K562 (cell line): ENCODE measurements around the gene SPINK8. TPM values are rescaled to one million over a fixed set of nuclear protein-coding genes. Genes with fewer than 3 reads are reported as not detected.

Experiments
- ATF7 ChIP-seq: fragments of 450-650 bp; IDR thresholded peaks from 2 replicates; pipeline ENCODE4 v1.7.1; 2014; ENCODE audit warnings: mild to moderate bottlenecking, moderate library complexity
- BRD4 ChIP-seq: fragments of 200-600 bp; sonication (generic); IDR thresholded peaks from 2 replicates; pipeline ENCODE4 v1.6.1; 2017; ENCODE audit warnings: inconsistent platforms
- GTF2F1 ChIP-seq: IDR thresholded peaks from 2 replicates; pipeline ENCODE4 v1.6.1; 2011; ENCODE audit warnings: low read depth, low read length, improper control_type of control experiment
- MIER1 ChIP-seq: fragments of 450-650 bp; IDR thresholded peaks from 2 replicates; pipeline ENCODE4 v1.6.1; 2016; ENCODE audit warnings: antibody characterized with exemption, mild to moderate bottlenecking, low read depth
- YY1 ChIP-seq, 3 experiments: IDR thresholded peaks; 2 replicates each; pipeline ENCODE4 v1.6.1; 2011; ENCODE audit warnings: low read length in 2 of 3, mild to moderate bottlenecking in 2 of 3, moderate library complexity in 2 of 3, borderline replicate concordance in 1 of 3, control low read depth in 1 of 3, low read depth in 1 of 3; ENCODE audit not compliant: insufficient read depth in 3 of 3, insufficient replicate concordance in 2 of 3, control insufficient read depth in 1 of 3, insufficient read length in 1 of 3; ENCODE audit errors: extremely low read depth in 1 of 3
- ZC3H8 ChIP-seq: fragments of 450-650 bp; IDR thresholded peaks from 2 replicates; pipeline ENCODE4 v1.6.1; 2017
- polyA plus RNA-seq, 8 experiments: library from polyadenylated mRNA; depleted of rRNA in 4 of 8; stranded (reverse) in 5 of 8; unstranded in 3 of 8; fragments of >200 nt; fragmentation: Nextera tagmentation in 2 of 8; fragmentation: Illumina TruSeq in 1 of 8; extraction: Ambion mirVana in 2 of 8; extraction: Trizol in 1 of 8; gene quantifications; 2 replicates each; pipeline versions ENCODE4 v1.2.1 to v1.2.3, GENCODE V29; 2011 to 2014; ENCODE audit warnings: inconsistent platforms in 1 of 8, missing spikeins in 1 of 8
- total RNA-seq, 7 experiments: library from RNA; depleted of rRNA in 6 of 7; stranded (reverse); fragments of >200 nt in 6 of 7; fragmentation: Illumina TruSeq in 2 of 7; extraction: Trizol in 2 of 7; gene quantifications; 2 replicates each; pipeline versions ENCODE4 v1.2.1 to v1.2.3, GENCODE V29; 2011 to 2021; ENCODE audit warnings: low replicate concordance in 1 of 7
- TF ChIP-seq, protein P1 (sequence below): fragments of 250-450 bp; sonication (Bioruptor Pico); IDR thresholded peaks from 2 replicates; pipeline ENCODE4 v1.8.0; 2022; ENCODE audit warnings: moderate library complexity, mild to moderate bottlenecking, inconsistent platforms
- TF ChIP-seq, protein P2 (sequence below): fragments of 450-650 bp; IDR thresholded peaks from 2 replicates; pipeline ENCODE4 v1.6.1; 2018; ENCODE audit not compliant: partially characterized antibody
- TF ChIP-seq, protein P3 (sequence below): fragments of 250-450 bp; sonication (Bioruptor Pico); IDR thresholded peaks from 2 replicates; pipeline ENCODE4 v1.4.0; 2020; ENCODE audit warnings: mild to moderate bottlenecking, moderate library complexity
- TF ChIP-seq, protein P4 (sequence below): fragments of 450-650 bp; formaldehyde crosslinking; IDR thresholded peaks from 2 replicates; pipeline ENCODE4 v1.4.0; 2020; ENCODE audit warnings: mild to moderate bottlenecking, mixed read lengths

SPINK8 gene
- total and polyA plus RNA-seq, 9 of the 15 experiments (the other 6 are each of a cell fraction or from before 2014, with no cell fraction given): not detected

DNA sequence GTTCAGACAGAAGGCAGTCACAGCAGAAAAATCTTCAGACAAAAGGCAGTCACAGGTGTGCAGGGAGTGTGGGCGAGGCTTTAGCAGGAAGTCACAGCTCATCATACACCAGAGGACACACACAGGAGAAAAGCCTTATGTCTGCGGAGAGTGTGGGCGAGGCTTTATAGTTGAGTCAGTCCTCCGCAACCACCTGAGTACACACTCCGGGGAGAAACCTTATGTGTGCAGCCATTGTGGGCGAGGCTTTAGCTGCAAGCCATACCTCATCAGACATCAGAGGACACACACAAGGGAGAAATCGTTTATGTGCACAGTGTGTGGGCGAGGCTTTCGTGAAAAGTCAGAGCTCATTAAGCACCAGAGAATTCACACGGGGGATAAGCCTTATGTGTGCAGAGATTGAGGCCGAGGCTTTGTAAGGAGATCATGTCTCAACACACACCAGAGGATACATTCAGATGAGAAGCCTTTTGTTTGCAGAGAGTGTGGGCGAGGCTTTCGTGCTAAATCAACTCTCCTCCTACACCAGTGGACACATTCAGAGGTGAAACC lies 65.0 kb downstream of the SPINK8 start (continued):
- TF ChIP-seq BRD4: no peak
- no peak for TF ChIP-seq MIER1
- TF ChIP-seq ATF7: no peak
- TF ChIP-seq GTF2F1: no peak
- TF ChIP-seq, protein P1, sequence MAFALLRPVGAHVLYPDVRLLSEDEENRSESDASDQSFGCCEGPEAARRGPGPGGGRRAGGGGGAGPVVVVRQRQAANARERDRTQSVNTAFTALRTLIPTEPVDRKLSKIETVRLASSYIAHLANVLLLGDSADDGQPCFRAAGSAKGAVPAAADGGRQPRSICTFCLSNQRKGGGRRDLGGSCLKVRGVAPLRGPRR (CRISPR knock-in tag): no peak
- TF ChIP-seq, protein P2, sequence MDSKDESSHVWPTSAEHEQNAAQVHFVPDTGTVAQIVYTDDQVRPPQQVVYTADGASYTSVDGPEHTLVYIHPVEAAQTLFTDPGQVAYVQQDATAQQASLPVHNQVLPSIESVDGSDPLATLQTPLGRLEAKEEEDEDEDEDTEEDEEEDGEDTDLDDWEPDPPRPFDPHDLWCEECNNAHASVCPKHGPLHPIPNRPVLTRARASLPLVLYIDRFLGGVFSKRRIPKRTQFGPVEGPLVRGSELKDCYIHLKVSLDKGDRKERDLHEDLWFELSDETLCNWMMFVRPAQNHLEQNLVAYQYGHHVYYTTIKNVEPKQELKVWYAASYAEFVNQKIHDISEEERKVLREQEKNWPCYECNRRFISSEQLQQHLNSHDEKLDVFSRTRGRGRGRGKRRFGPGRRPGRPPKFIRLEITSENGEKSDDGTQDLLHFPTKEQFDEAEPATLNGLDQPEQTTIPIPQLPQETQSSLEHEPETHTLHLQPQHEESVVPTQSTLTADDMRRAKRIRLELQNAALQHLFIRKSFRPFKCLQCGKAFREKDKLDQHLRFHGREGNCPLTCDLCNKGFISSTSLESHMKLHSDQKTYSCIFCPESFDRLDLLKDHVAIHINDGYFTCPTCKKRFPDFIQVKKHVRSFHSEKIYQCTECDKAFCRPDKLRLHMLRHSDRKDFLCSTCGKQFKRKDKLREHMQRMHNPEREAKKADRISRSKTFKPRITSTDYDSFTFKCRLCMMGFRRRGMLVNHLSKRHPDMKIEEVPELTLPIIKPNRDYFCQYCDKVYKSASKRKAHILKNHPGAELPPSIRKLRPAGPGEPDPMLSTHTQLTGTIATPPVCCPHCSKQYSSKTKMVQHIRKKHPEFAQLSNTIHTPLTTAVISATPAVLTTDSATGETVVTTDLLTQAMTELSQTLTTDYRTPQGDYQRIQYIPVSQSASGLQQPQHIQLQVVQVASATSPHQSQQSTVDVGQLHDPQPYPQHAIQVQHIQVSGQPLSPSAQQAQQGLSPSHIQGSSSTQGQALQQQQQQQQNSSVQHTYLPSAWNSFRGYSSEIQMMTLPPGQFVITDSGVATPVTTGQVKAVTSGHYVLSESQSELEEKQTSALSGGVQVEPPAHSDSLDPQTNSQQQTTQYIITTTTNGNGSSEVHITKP: no peak
- TF ChIP-seq, protein P3, sequence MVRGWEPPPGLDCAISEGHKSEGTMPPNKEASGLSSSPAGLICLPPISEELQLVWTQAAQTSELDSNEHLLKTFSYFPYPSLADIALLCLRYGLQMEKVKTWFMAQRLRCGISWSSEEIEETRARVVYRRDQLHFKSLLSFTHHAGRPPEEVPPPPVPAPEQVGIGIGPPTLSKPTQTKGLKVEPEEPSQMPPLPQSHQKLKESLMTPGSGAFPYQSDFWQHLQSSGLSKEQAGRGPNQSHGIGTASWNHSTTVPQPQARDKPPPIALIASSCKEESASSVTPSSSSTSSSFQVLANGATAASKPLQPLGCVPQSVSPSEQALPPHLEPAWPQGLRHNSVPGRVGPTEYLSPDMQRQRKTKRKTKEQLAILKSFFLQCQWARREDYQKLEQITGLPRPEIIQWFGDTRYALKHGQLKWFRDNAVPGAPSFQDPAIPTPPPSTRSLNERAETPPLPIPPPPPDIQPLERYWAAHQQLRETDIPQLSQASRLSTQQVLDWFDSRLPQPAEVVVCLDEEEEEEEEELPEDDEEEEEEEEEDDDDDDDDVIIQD (CRISPR knock-in tag): no peak
- TF ChIP-seq, protein P4, sequence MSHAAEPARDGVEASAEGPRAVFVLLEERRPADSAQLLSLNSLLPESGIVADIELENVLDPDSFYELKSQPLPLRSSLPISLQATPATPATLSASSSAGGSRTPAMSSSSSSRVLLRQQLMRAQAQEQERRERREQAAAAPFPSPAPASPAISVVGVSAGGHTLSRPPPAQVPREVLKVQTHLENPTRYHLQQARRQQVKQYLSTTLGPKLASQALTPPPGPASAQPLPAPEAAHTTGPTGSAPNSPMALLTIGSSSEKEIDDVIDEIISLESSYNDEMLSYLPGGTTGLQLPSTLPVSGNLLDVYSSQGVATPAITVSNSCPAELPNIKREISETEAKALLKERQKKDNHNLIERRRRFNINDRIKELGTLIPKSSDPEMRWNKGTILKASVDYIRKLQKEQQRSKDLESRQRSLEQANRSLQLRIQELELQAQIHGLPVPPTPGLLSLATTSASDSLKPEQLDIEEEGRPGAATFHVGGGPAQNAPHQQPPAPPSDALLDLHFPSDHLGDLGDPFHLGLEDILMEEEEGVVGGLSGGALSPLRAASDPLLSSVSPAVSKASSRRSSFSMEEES: no peak
- TF ChIP-seq YY1 (IDR thresholded peaks at IDR 0.05; ENCODE audit: borderline replicate concordance in 1 of 3, control insufficient read depth in 1 of 3, extremely low read depth in 1 of 3, insufficient read depth in 3 of 3, insufficient read length in 1 of 3, insufficient replicate concordance in 2 of 3, low read depth in 1 of 3, low read length in 2 of 3): no peak
- TF ChIP-seq ZC3H8: no peak
- TF ChIP-seq, all 486 proteins: peak for 0
